GM19467 (cell line): ENCODE measurements around the gene VAPB.

Source experiments
- ATAC-seq: cut with Tn5 transposase; IDR thresholded peaks from one replicate; pipeline ENCODE4 v1.9.1; 2021; ENCODE audit warnings: mild to moderate bottlenecking, moderate library complexity; ENCODE audit not compliant: unreplicated experiment

VAPB gene

GRCh38 chr20:58479726-58480440 lies 90.9 kb downstream of the VAPB start:
- ATAC-seq: no peak

DNA sequence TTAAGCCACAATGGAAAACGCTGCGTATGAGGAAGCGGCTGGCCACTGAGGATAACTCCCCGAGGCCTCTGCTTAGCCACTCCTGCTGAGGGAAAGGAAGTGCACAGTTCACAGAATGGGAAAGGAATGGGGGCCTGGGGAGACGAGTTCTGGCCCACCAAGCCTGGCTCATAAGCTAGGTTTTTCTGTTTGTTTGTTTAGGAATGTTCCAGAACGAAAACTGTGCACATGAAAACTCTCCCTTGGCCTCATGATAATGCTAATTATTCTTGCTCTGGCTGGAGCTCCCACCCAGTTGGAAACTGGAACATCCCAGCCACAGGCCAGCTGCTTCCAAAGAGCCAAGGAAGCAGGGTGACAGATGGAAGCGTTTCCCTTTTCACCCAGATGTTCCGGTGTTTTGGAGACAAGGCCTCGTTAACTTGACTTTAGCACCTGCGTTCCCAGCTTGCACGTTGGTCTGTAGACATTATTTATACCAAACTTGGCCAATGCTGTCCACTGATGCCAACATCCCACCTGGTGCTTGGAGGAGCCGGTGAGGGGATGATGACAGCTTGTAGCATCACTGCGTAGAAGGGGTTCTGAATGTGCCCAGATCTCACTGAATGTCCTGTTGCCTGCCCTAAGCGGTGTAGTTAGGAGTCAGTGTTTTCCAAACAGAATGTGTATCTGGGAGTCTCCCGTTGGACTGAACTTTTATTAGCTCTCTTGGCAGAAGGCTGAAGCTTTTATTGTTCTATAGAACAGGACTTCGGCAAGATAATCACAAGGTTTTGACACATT lies 91.7 kb downstream of the VAPB start:
- no peak for ATAC-seq

GRCh38 chr20:58481481-58482021 lies 92.5 kb downstream of the VAPB start:
- ATAC-seq: no peak

DNA sequence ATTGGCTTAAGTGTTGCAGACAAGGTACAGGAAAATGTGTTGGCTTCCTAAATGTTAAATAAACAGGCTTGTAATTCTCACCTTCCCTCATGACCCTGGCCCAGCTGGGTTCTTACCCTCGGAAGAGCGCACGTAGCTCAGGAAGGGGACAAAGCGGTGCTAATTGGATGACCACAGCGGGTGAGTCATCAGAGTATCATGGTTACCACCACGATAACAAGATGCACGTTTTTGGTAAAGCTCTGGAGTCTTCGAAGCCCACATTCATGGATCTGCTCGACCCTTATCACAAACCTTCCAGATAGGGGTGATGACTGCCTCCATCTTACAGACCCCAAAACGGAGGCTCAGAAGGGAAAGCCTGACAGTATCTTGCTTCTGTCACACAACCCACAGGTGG lies 93.4 kb downstream of the VAPB start:
- no peak for ATAC-seq

- ATAC-seq: no peak
Observed at GRCh38 chr20:58483051-58483450, 94.0 kb downstream of the VAPB start.

DNA sequence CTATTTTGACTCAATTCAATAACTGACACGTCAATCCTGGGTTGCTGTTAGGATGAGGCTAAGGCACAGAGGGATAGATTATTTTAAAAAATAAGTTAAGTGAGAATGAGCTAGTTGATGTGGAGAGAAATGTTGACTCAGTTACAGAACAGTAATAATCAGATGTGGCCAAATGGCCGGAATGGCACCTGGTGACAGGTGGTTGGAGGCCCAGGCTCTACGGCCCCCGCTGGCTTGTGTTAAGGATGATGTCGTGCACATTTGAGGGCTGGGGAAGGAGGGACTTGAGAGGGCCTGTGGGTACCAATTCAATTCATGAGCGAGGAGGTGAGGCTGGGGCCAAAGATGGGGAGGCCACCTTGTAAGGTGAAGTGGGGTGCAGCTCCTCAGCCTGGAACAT lies 94.4 kb downstream of the VAPB start:
- ATAC-seq: no peak

GRCh38 chr20:58485393-58485792 lies 96.4 kb downstream of the VAPB start:
- ATAC-seq: no peak

DNA sequence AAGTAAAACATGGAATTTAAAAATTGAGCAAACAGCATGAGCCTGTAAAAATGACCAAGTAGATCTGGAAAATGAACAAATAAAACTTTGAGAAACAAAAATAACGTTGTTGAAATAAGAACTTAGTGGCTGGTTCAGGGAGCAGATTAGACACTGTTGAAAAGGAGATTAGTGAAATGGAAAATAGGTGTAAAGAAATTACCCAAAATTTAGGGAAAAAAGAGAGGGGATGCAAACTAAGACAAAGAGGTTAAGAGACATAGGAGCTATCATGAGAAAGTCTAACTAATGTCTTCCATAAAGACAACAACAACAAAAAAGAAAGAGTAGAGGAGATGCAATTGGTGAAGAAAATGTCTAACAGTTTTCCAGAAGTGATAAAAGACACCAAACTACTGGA lies 97.2 kb downstream of the VAPB start:
- no peak for ATAC-seq

GRCh38 chr20:58492074-58492718 lies 103.2 kb downstream of the VAPB start:
- no peak for ATAC-seq

DNA sequence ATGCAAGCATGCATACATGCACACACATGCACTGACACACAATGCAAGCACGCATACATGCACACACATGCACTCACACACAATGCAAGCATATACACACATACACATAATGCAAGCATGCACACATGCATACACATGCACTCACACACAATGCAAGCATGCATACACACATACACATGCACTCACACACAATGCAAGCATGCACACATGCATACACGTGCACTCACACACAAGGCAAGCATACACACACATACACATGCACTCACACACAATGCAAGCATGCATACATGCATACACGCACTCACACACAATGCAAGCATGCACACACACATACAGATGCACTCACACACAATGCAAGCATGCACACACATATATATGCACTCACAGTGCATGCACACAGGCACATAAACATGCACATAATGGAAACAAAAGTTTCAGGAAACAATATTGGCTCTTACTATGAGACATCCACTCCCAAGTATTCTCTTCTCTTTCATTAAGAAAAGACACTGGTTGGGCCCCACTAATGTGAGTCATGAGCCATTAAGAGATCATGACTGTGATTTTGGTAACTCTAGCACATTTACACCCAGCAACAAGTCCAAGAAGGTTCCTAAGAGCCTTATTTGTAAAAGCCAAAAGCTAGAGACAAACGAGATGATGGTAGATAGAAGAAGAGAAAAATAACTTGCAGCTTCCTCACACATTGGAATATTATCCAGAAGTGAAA lies 103.9 kb downstream of the VAPB start:
- ATAC-seq: no peak

GRCh38 chr20:58494923-58495622 lies 106.0 kb downstream of the VAPB start:
- no peak for ATAC-seq

DNA sequence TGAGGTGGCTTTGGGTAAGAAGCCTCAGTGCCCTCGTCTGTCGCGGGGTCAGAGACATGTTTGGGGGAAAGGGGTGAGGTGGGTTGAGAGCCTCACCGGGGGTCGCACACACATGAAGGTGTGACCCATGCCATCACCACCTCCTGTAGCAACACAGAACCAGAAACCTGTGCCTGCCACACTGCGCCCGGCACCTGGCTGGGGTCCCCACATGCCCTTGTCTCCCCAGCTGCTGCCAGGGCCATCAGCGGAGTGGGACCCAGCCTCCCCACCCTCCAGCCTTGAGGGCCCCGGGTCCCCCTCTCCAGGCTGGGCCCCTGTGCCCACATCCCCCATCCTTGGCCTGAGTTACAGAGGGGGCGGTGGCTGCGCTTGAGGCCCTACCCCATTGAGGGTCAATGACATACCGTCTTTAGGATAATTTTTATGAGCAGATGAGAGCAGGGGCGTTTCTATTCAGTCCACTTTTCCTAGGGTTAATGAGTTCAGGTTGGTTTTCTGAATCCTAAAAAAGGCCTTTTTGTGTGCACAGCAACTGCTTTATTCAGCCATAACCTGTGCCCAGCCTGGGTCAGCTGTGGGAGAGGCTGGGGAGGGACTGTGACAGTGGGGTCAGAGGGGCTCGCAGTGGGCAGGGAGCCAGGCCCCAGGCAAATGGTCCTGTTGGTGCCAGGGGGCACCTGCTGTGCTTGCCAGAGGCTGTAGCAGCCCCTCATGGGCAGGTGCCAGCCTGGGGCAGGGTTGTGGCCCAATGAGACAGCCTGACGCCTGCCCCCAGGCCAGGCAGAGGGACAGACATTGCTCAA lies 106.8 kb downstream of the VAPB start:
- no peak for ATAC-seq

DNA sequence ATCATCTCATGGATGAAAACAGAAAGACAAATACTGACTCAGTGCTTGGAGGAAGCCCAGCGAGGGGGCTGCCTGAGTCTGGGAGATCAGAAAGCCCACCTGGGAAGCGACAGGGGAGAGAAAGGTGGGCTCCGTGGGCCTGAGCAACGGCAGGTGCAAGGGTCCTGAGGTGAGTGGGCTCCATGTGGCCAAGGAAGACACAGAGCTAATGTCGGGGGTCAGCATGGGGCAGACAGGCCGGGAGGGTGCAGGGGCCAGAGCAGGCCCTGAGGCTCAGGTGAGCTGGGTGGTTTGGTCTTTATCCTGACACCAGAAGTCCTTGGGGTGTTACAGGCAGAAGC lies 107.4 kb downstream of the VAPB start:
- no peak for ATAC-seq

DNA sequence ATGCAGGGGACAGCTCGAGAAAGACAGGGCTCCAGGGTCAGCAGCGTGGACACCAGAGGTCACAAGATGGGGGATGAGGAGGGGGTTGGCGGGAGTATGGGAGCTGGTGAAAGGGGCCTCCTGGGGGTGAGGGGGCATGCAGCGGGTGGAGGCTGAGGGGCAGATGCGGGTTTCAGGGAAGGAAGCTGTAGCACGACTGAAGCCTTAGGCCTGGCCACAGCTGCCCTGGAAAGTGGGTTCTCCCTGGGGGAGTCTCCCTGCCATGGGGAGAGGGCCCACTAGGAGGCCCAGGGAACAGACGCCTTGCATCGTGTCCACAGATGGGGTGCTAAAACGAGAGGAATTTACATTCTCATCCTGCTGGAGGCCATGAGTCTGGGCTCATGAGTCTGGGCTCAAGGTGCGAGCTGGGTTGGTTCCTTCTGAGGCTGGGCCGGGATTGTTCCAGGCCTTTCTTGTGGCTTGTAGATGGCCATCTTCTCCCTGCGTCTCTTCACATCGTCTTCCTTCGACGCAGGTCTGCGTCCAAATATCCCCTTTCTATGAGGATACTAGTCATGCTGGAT lies 108.1 kb downstream of the VAPB start:
- no peak for ATAC-seq

- no peak for ATAC-seq
Observed at GRCh38 chr20:58497724-58498469, 108.9 kb downstream of the VAPB start.

DNA sequence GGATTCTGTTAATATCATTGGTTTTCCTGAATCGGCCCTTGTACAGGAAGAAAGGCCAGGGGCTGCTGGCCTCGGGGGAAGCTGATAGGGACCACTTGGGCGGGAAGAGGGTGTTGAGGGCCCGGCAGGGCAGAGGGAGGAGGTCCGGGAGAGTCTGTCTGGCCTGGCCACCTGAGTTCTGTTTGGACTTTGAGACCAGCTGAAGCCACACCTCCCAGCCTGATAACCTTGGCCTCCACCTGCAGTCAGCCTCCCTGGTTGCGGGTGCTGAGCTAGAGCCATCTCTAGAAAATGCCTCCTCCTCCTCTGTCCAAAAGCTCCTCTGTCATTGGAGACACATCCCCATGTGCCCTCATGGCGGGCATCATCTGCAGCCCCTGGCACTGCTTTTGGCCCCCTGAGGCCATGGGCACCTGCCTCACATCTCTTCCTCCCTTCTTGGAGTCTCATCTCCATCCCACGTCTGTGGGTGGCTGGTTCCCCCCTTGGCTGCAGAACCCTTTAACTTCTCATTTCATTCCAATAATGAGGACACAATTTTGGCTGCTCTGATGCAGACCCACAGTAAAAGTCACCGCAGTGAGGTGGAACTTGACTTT lies 109.5 kb downstream of the VAPB start:
- no peak for ATAC-seq

- no peak for ATAC-seq
Observed at GRCh38 chr20:58500256-58500655, 111.2 kb downstream of the VAPB start.
